Activated CD4-positive, CD25-positive, alpha-beta regulatory T cell (primary cell): Measurements from ENCODE around the gene SLC37A3.
"Not testable (repeated sequence)": the region's sequence is repeated elsewhere in the genome, so short reads cannot be mapped to it uniquely, and the experiment has no call there.

Experiments used
- DNase-seq, 4 experiments: peaks; one replicate each; lab custom pipeline; 2025; lab: John Stamatoyannopoulos, UW

The SLC37A3 gene

DNA sequence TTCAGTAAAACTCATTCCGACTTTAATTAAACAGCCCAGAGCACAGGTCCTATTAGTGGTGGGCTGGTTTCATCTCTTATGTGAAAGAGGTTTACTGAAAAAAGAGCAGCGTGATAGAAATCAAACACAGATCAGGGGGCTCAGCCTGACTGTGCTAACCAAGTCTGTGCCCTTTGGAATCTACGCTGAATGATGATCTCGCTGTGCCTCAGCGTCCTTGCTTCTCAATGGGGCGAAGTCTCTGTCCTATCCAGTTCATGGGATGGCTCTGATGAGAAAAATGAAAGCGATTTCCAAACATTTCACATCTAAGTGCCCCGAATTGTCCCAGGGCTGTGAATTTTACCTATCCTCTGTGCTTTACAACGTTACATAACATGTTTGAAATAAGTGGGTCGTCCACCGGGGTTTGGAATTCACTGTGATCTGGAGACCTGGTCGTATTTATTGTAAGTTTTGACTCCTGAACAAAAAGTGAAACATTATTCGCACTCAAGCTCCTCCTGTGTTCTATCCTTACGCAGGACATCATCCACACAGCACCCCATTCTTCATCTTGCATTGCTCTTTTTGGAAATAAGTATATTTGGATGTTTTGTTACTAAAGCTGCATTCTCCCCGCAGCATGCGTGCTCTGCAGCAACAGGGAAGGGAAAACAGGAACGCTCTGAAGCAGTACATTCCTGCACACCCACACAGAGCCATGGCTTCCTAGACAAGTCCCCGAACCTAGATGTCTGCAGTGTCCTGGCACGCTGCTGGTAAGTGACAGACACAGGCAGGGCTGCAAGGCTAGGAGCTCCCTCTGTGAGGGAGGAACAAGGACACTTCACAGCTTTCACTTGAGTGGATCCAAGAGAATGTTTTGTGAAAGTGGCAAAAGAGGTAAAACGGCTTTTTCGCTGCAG, 83.5 kb downstream of the SLC37A3 start:
- no peak for DNase-seq

DNA sequence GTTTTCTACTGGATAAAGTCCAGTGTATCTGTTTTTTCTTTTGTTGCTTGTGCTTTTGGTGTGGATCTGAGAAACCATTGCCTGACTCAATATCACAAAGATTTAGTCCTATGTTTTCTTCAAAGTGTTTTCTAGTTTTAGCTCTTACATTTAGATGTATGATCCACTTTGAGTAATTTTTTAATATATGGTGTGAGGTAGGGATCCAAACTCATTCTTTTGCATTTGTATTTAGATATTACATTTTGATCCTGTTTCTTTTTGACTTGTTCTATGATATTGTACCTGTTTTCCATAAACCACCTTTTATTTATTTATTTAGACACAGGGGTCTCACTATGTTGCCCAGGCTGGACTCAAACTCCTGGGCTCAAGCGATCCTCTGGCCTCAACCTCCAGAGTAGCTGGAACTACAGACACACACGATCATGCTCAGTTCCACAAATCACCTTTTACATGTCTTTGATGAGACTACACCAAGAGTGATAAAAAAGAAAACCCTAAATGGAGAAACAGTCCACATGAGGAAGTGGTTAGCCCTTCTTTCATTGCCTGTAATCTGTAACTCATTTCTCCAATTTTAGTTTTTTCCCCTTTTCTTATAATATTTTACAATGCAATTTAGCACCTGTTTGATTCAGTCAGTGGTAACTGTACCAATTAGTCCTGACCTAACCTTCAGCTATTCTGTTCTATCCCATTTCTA, 86.0 kb downstream of the SLC37A3 start:
- no peak for DNase-seq

DNA sequence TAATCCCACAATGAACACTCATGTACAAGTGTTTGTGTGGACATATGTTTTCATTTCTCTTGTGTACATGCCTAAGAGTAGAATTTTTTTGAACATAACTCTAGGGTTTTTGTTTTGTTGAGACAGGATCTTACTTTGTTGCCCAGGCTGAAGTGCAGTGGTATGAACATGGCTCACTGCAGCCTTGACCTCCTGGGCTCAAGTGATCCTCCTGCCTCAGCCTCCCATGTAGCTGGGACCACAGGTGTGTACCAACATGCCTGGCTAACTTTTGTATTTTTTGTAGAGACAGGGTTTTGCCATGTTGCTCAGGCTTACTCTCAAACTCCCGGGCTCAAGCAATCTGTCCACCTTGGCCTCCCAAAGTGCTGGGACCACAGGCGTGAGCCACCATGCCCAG, 87.2 kb downstream of the SLC37A3 start:
- not testable (repeated sequence) for DNase-seq

DNA sequence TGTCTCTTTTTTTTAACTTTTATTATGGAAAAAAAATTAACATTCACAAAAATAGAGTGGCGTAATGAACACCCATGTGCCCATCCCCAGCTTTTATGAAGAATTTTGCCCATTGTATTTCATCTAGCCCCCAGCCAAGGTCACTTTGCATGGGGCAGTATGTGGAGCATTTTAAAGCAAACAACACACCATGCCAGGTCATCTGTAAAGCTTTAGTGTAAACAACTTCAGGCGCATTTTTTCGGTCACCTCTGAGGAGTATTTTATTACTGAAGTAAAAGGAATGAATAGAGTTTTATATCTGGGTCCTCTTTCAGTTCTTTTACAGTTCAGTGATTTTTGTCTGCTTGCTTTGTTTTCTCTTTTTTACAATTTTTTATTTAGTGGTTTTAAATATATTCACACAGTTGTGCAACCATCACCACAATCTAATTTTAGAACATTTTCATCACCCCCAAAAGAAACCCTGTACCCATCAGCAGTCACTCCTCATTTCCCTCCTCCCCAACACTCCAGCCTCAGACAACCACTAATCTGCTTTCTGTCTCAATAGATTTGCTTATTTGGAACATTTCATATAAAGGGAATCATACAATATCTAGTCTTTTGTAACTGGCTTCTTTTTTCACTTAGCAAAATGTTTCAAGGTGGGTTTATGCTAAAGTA, 87.9 kb downstream of the SLC37A3 start:
- no peak for DNase-seq

DNA sequence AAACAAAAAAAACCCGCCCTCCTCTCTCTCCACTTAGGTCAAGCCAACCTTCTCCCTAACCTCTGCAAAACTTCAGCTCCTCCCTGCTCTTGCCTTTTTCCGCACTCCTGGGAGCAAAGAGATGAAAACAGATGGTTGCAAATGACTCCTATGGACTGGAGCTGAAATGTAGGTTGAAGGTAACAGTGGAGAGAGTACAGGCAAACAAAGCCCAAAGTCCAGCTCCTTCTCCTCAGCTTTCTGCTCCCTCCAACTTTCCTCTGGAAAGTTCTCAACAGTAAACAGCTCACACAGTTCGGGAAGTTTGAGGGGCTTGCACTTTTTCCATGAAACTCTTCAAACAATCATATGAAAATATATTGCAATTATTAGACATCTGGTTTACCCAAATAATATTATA, 90.3 kb downstream of the SLC37A3 start:
- DNase-seq = no peak

DNA sequence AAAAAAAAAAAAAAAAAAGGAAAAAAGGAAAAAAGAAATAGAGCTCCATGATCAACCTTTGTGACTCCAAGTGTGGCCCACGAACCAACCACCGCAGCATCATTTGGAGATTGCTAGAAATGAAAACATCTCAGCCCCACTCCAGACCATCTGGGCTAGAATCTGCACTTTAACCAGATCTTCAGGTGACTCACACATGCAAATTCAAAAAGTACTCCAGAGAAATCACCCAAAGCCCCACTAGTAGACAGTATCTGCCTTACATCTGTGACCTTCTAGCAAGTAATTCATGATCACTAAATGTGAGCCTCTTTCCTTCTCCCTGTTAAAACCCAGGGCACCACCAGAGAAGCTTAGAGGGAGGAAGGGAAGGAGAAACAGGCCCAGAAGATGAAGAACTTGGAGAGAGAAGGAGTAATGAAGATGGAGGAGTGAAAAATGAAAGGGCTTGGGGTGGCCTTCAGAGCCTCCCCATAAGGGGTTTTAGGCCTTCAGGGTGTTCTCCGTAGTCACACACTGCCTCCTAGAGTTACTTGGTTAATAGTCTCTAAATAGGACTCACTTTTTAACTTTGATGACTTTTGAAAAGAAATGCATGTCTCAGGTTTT, 94.0 kb downstream of the SLC37A3 start:
- DNase-seq = peak in 2 of 4 experiments; percentile 6 to 12

DNA sequence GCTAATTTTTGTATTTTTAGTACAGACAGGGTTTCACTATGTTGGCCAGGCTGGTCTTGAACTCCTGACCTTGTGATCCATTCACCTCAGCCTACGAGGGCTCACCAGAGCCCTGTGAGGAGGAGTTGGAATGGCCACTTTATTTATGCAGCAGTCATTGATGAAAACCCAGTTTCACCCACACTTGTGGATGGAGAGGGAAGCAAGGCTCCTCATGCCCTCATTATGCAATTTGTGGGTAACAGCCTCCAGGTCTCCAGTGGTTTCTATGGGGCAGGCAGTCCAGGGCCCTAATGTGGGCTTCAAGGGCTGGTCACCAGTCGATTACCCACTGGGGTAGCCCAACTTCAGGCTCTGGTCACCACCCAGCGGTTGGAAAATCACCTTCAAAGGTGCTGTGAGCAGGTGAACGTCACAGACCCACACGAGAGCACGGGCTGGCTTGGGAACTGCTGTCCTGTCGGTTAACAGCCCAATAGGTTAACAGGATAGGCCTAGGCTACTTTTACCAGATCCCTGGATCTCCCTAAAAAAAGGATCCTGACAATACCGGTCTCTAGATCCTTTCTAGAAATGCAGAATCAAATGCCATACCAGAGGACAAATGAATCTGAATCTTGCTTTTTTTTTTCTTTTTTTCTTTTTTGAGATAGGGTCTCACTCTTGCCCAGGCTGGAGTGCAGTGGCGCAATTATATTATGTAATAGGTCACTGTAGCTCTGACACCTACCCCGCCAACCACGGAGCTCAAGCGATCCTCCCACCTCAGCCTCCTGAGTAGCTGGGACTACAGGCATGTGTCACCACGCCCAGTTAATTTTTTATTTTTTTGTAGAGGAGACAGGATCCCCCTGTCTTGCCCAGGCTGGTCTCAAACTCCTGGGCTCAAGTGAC, 97.8 kb downstream of the SLC37A3 start:
- no peak for DNase-seq

DNA sequence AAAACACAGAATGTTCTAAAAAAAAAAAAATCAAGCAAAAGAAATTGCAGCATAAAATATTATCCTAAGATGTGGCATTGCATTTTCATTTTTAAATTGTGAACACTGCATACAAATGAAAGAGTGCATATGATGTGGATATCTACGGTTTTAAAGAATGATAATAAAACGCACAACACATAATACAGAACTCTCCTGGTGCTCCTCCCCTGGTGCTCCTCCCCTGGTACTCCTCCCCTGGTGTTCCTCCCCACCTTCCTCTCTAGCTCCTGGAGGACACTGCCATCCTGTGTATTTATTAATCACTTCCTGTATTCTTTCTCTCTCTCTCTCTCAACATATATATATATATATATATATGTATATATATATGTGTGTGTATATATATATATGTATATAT, 100.1 kb downstream of the SLC37A3 start:
- no peak for DNase-seq

DNA sequence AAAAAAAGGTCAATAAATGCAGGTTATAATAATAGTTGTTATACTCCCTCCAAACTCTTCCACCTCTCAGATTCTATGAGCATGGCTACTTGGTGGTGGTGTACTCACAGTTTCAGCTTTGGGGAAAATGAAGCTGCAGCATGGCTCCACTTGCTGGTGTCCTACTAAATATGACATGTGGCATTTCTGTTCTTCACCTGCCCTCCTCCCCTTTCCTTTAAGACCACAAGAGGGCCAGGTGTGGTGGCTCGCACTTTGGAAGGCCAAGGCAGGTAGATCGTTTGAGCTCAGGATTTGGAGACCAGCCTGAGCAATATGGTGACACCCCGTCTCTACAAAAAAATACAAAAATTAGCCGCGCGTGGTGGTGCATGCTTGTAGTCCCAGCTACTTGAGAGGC, 101.1 kb downstream of the SLC37A3 start:
- DNase-seq = no peak

DNA sequence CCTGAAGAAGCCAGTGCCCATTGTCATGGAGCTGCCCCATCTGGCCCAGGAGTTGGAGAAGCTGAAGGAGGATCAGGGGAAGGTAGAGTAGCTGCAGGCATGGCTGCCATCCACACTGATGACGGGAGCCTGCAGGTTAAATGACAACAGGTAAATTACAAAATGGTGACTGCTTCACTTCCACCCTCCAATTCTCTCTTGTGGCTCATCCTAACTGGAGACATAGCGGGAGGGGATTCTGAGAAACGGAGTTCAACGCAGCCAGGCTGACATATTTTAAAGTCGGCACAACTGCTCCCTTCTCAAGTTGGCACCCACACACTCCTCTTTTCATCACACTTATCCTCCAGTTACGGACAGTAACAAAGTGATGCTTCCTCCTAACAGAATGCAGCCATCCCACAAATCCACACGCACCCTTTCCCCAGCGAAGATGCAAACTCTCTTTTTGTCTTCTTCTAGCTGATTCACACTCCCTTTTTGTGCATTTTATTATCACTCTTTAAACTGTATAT, 103.0 kb downstream of the SLC37A3 start:
- no peak for DNase-seq

DNA sequence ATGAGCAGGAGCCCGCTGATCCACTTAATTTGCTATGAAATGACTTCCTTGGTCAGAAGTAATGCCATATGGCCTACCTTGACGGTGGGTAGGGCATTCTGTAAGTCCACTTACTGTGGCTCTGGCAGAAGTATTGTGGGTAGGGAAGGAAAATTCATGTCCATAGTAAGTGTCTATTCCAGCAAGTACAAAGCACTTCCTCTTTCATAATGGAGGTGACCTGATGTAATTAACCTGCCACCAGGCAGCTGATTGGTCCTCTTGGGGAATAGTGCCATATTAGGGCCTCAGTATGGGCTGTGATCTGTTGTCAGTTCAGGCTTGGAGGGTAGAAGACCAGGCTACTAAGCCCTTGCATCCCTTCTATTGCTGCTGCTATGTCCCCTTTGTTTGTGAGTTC, 103.9 kb downstream of the SLC37A3 start:
- DNase-seq = no peak

DNA sequence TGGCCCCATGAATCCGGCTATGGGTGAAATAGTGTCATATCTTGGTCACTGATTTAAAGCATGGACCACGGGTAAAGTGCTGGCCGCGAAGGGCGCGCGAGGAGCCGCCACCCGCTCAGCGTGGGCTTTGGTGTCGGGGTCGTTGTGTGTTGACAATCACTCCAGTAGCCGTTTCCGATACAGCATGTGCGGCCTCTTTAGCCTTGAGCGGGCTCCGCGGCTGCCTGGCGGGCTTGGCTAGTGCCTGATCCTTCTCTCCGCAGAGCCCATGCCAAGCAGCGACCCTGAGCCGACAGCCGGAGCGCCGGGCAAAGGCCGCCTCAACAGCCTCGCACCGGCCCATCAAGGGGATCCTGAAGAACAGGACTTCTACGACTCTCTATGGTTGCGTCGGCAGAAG, 105.9 kb downstream of the SLC37A3 start:
- DNase-seq = no peak

DNA sequence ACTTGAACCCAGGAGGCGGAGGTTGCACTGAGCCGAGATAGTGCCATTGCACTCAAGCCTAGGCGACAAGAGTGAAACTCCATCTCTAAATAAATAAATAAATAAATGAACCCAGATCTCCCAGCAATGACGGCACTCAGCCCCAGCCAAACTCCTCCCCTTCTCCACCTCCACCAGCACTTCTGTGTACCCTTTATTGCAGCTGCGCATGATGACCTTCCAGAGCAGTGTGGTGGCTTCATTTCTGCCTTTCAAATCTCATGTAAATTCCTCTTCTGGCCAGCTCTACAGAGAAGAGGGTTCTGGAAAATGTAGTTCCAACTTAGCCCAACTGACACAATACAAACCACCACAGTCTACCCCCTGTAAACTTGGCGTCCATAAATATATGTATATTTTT, 108.5 kb downstream of the SLC37A3 start:
- no peak for DNase-seq

DNA sequence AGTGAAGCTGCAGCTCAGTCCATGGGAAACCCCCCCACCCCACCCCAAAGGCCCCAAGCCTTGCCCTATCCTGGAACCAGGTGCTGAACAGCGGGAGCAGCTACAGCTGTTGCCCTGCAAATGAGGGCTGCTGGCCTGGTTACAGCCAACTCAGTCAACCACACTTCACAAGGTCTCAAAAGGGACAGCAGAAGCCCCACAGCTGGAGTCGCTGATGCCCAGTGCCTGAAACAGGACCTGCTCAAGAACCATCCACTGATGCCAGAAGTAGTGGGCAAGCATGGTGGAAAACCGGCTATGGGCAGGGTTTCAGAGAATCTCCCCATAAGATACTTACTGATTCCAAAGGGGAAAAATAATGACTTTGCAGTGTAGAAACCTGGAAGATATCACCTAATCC, 110.3 kb downstream of the SLC37A3 start:
- DNase-seq = no peak

DNA sequence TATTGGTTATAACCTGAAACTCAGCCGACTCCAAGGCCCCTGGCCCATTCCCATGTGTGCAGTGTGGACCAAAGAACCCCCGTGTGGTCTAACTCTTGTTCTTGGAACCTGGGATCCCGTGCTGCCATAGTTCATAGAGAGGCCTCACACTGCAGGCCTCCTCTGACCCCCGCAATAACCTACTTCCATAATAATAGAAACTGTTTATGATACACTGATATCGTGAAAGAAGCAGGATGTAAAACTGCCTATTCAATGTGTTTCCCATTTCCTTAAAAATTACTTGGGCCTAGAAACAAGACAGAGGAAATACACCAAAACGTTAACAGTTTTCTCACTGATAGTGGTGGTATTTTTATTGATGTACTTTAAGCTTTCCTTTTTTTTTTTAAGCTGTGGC, 112.4 kb downstream of the SLC37A3 start:
- no peak for DNase-seq

DNA sequence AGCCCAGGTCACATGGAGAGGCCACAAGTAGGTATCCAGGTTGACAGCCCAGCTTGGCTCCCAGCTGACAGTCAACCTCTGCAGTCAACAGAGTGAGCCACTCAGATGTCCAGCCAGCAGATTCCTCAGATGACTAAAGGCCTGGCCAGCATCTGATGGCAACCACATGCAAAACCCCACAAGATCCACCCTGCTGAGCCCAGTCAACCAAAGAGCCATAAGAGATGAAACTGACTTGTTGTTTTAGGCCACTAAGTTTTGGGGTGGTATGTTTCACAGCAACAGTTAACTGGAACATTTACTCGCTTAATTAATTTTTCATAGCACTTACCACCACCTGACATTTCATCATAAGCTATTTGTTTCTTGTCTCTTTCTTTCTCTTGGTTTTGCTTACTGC, 114.3 kb downstream of the SLC37A3 start:
- DNase-seq = no peak
